Cardiac muscle cell (in vitro differentiated cells and primary cell): ENCODE data around the gene WDFY4. TPM values are rescaled to one million over a fixed set of nuclear protein-coding genes. Genes with fewer than 3 reads are reported as not detected.

Experiments
- DNase-seq, 2 donors: peaks; one replicate each; pipeline versions ENCODE4 v3.0.0 to v3.0.0-alpha.2; 2010 to 2017; ENCODE audit warnings: low read depth in 1 of 2, low spot score in 1 of 2
- H3K27ac ChIP-seq: fragments of 200-600 bp; sonication (generic); 2 replicates; pipeline ENCODE4 v1.5.1; 2016
- H3K27me3 ChIP-seq: fragments of 200-600 bp; sonication (generic); 2 replicates; pipeline ENCODE4 v1.6.0; 2016; ENCODE audit warnings: control low read depth
- H3K36me3 ChIP-seq: fragments of 200-600 bp; sonication (generic); 2 replicates; pipeline ENCODE4 v1.5.1; 2016; ENCODE audit warnings: control low read depth
- H3K4me1 ChIP-seq: fragments of 200-600 bp; sonication (generic); 2 replicates; pipeline ENCODE4 v1.8.1; 2017; ENCODE audit warnings: low read depth, mild to moderate bottlenecking, mixed run types
- H3K4me3 ChIP-seq: fragments of 200-600 bp; sonication (generic); 2 replicates; pipeline ENCODE4 v1.5.1; 2016; ENCODE audit warnings: mild to moderate bottlenecking
- H3K9me3 ChIP-seq: fragments of 200-600 bp; sonication (generic); 2 replicates; pipeline ENCODE4 v1.5.1; 2017; ENCODE audit warnings: low read depth, mild to moderate bottlenecking, control low read depth
- polyA plus RNA-seq: library from polyadenylated mRNA; unstranded; fragments of >200 nt; fragmentation: Nextera tagmentation; extraction: Ambion mirVana; gene quantifications from 2 replicates; pipeline ENCODE4 v1.2.1, GENCODE V29; 2016
- total RNA-seq: library from RNA; depleted of rRNA; stranded (reverse); fragments of >200 nt; gene quantifications from 2 replicates; pipeline ENCODE4 v1.2.3, GENCODE V29; 2016
- TF ChIP-seq, protein P1 (sequence below): IDR thresholded peaks from 2 replicates; pipeline ENCODE4 v1.5.1; 2012; ENCODE audit warnings: low read depth, mild to moderate bottlenecking, low read length

Gene WDFY4
- total and polyA plus RNA-seq, 2 experiments from 2014 or later: not detected

GRCh38 chr10:48699011-48699627 lies 14.4 kb downstream of the WDFY4 start:
- DNase-seq: peak in 1 of 2 donors; percentile 9
- H3K27ac ChIP-seq: no peak overlapping the region
- H3K9me3 ChIP-seq: no peaks in the 10 kb centered on the region
- no peaks in the 10 kb centered on the region for H3K4me1 ChIP-seq
- H3K27me3 ChIP-seq: no peaks in the 10 kb centered on the region
- H3K36me3 ChIP-seq: no peaks in the 10 kb centered on the region
- no peak overlapping the region for H3K4me3 ChIP-seq
- TF ChIP-seq, protein P1, sequence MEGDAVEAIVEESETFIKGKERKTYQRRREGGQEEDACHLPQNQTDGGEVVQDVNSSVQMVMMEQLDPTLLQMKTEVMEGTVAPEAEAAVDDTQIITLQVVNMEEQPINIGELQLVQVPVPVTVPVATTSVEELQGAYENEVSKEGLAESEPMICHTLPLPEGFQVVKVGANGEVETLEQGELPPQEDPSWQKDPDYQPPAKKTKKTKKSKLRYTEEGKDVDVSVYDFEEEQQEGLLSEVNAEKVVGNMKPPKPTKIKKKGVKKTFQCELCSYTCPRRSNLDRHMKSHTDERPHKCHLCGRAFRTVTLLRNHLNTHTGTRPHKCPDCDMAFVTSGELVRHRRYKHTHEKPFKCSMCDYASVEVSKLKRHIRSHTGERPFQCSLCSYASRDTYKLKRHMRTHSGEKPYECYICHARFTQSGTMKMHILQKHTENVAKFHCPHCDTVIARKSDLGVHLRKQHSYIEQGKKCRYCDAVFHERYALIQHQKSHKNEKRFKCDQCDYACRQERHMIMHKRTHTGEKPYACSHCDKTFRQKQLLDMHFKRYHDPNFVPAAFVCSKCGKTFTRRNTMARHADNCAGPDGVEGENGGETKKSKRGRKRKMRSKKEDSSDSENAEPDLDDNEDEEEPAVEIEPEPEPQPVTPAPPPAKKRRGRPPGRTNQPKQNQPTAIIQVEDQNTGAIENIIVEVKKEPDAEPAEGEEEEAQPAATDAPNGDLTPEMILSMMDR: no peak

GRCh38 chr10:48700071-48700470 lies 15.4 kb downstream of the WDFY4 start:
- Histone ChIP-seq H3K36me3 (no peaks in the 10 kb centered on the region), H3K4me3 (no peak overlapping the region), H3K4me1 (no peaks in the 10 kb centered on the region), H3K9me3 (no peaks in the 10 kb centered on the region), H3K27me3 (no peaks in the 10 kb centered on the region), H3K27ac (no peak overlapping the region)
- DNase-seq: no peak
- TF ChIP-seq, protein P1: no peak

GRCh38 chr10:48700493-48700892 lies 15.8 kb downstream of the WDFY4 start:
- Histone ChIP-seq H3K9me3 (no peaks in the 10 kb centered on the region), H3K4me3 (no peak overlapping the region), H3K27ac (no peak overlapping the region), H3K27me3 (no peaks in the 10 kb centered on the region), H3K4me1 (no peaks in the 10 kb centered on the region), H3K36me3 (no peaks in the 10 kb centered on the region)
- DNase-seq: no peak
- TF ChIP-seq, protein P1: no peak

DNA sequence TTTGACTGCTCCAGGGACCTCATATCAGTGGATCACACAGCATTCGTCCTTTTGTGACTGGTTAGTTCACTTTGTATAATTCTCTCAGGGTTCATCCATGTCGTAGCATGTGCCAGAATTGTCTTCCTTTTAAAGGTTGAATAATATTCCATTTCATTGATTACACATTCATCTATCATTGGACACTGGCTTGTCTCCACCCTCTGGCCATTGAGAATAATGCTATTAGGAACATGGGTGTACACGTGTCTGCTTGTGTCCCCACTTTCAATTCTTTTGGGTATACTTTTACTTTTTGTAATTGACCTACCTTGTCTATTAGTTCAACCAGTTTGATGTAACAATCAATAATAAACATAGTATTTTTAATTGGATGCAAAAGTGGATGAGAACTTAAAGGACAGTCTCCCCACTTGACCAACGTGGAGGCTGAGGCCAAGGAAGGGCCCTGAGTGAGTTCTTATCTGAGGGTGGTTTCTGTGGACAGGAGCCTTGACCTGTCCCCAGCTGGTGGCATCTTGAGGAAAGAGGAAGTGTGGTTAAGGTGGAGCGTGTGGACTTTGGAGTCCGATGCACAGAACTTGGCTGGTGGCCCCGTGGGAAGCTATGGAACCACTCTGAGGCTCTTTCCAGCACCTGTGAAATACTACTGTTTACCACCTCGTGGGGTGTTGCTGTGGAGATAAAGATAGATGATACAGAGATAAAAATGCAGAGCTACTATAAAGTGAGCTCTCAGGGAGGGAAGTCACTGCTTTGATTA lies 16.6 kb downstream of the WDFY4 start:
- no peak overlapping the region for H3K27ac ChIP-seq
- no peak overlapping the region for H3K4me3 ChIP-seq
- no peaks in the 10 kb centered on the region for H3K27me3 ChIP-seq
- no peaks in the 10 kb centered on the region for H3K9me3 ChIP-seq
- DNase-seq: no peak
- H3K36me3 ChIP-seq: no peaks in the 10 kb centered on the region
- TF ChIP-seq, protein P1: no peak
- no peaks in the 10 kb centered on the region for H3K4me1 ChIP-seq

GRCh38 chr10:48701941-48702340 lies 17.3 kb downstream of the WDFY4 start:
- no peaks in the 10 kb centered on the region for H3K36me3 ChIP-seq
- H3K9me3 ChIP-seq: no peaks in the 10 kb centered on the region
- H3K27ac ChIP-seq: no peak overlapping the region
- no peaks in the 10 kb centered on the region for H3K27me3 ChIP-seq
- H3K4me1 ChIP-seq: no peaks in the 10 kb centered on the region
- no peak for DNase-seq
- TF ChIP-seq, protein P1: no peak
- no peak overlapping the region for H3K4me3 ChIP-seq
